ENCODE data around the gene TPM4. TPM values are rescaled to one million over a fixed set of nuclear protein-coding genes. Genes with fewer than 3 reads are reported as not detected.

The TPM4 gene
- total and polyA plus RNA-seq, 7 experiments from 2014 or later = 28.2 to 435 (median 66.8) TPM

- ATAC-seq (peak; percentile 34), DNase-seq (no peak)
- Mint-ChIP-seq H3K4me1 (peaks cover 13 to 48% (median 17%) of the 10 kb centered on the region in 7 donors), H3K36me3 (peaks cover 0 to 20% (median 4%) of the 10 kb centered on the region in 5 donors), H3K4me3 (peak overlapping the region in 2 of 10 donors; percentile 2 to 22), H3K27ac (peak overlapping the region in 6 of 9 donors; percentile 37 to 70 (median 57)), H3K27me3 (no peaks in the 10 kb centered on the region), H3K9me3 (peaks cover 0 to 4% (median 0%) of the 10 kb centered on the region in 11 donors)
- ChIA-PET CTCF (no interaction called here), POLR2A (interaction anchor here (1.3 kb wide), 1 partner anchor 24 kb away, joined by 5 read pairs; no protein-coding TSS in a partner anchor)
- H3K4me3 ChIP-seq (ENCODE audit: low read length) = no peak overlapping the region
- no peaks in the 10 kb centered on the region for H3K9me3 ChIP-seq (ENCODE audit: control insufficient read depth in 2 of 3, low read length in 3 of 3)
- H3K27ac ChIP-seq (ENCODE audit: low read depth, low read length) = no peak overlapping the region
- peaks cover 12 to 30% of the 10 kb centered on the region in 2 donors for H3K4me1 ChIP-seq (ENCODE audit: control insufficient read depth in 2 of 2, insufficient read depth in 2 of 2, low read length in 2 of 2)
- H3K36me3 ChIP-seq (ENCODE audit: control insufficient read depth in 2 of 3, insufficient read depth in 3 of 3, low read length in 3 of 3) = no peaks in the 10 kb centered on the region
- intact Hi-C loops (cut with micrococcal nuclease) = no loop called here
- no peaks in the 10 kb centered on the region for H3K27me3 ChIP-seq (ENCODE audit: control insufficient read depth in 2 of 2, insufficient read depth in 2 of 2, low read length in 2 of 2)
Observed at GRCh38 chr19:16139752-16140151, 63.5 kb downstream of the TPM4 start.

- peak overlapping the region in 3 of 10 donors; percentile 21 to 56 (median 30) for H3K4me3 Mint-ChIP-seq
- Histone ChIP-seq H3K4me3 (ENCODE audit: low read length) (no peak overlapping the region), H3K36me3 (ENCODE audit: control insufficient read depth in 2 of 3, insufficient read depth in 3 of 3, low read length in 3 of 3) (no peaks in the 10 kb centered on the region), H3K27ac (ENCODE audit: low read depth, low read length) (no peak overlapping the region), H3K9me3 (ENCODE audit: control insufficient read depth in 2 of 3, low read length in 3 of 3) (no peaks in the 10 kb centered on the region), H3K27me3 (ENCODE audit: control insufficient read depth in 2 of 2, insufficient read depth in 2 of 2, low read length in 2 of 2) (no peaks in the 10 kb centered on the region), H3K4me1 (ENCODE audit: control insufficient read depth in 2 of 2, insufficient read depth in 2 of 2, low read length in 2 of 2) (peaks cover 12 to 30% of the 10 kb centered on the region in 2 donors)
- CTCF ChIA-PET = no interaction called here
- POLR2A ChIA-PET = no interaction called here
- peaks cover 0 to 2% (median 0%) of the 10 kb centered on the region in 11 donors for H3K9me3 Mint-ChIP-seq
- H3K4me1 Mint-ChIP-seq = peaks cover 19 to 51% (median 26%) of the 10 kb centered on the region in 7 donors
- ATAC-seq (peak; percentile 24), DNase-seq (no peak)
- no peaks in the 10 kb centered on the region for H3K27me3 Mint-ChIP-seq
- peaks cover 0 to 17% (median 0%) of the 10 kb centered on the region in 5 donors for H3K36me3 Mint-ChIP-seq
- intact Hi-C loops (cut with micrococcal nuclease) = no loop called here
- peak overlapping the region in 3 of 9 donors; percentile 46 to 80 (median 57) for H3K27ac Mint-ChIP-seq
Observed at GRCh38 chr19:16141043-16141442, 64.7 kb downstream of the TPM4 start.

GRCh38 chr19:16142032-16142580 is 65.8 kb downstream of the TPM4 start:
- Mint-ChIP-seq H3K36me3 (peaks cover 0 to 21% (median 0%) of the 10 kb centered on the region in 5 donors), H3K27me3 (no peaks in the 10 kb centered on the region), H3K9me3 (peaks cover 0 to 2% (median 0%) of the 10 kb centered on the region in 11 donors), H3K4me1 (peaks cover 25 to 54% (median 31%) of the 10 kb centered on the region in 7 donors), H3K4me3 (peak overlapping the region in 5 of 10 donors; percentile 14 to 53 (median 28)), H3K27ac (peak overlapping the region in 5 of 9 donors; percentile 36 to 82 (median 50))
- no peak for ATAC-seq
- intact Hi-C loops (cut with micrococcal nuclease) = loop anchor here in 1 of 2 donors (2.0 kb wide), 3 partner anchors 23 to 63 kb away; partner anchors contain the start of gene RAB8A
- Histone ChIP-seq H3K9me3 (ENCODE audit: control insufficient read depth in 2 of 3, low read length in 3 of 3) (no peaks in the 10 kb centered on the region), H3K4me1 (ENCODE audit: control insufficient read depth in 2 of 2, insufficient read depth in 2 of 2, low read length in 2 of 2) (peaks cover 12 to 26% of the 10 kb centered on the region in 2 donors), H3K4me3 (ENCODE audit: low read length) (no peak overlapping the region), H3K36me3 (ENCODE audit: control insufficient read depth in 2 of 3, insufficient read depth in 3 of 3, low read length in 3 of 3) (no peaks in the 10 kb centered on the region), H3K27me3 (ENCODE audit: control insufficient read depth in 2 of 2, insufficient read depth in 2 of 2, low read length in 2 of 2) (no peaks in the 10 kb centered on the region), H3K27ac (ENCODE audit: low read depth, low read length) (no peak overlapping the region)
- CTCF ChIA-PET = interaction anchor here (1.1 kb wide), 1 partner anchor 81 kb away, joined by 3 read pairs; no protein-coding TSS in a partner anchor
- DNase-seq = no peak
- POLR2A ChIA-PET = no interaction called here

GRCh38 chr19:16143399-16144215 is 67.3 kb downstream of the TPM4 start, which contains the start of gene HSH2D:
HSH2D (plus strand) TSS chr19:16143685; CDS start chr19:16148751, 5,066 bp downstream.
- Mint-ChIP-seq H3K27ac (peak within 1 kb of the TSS; percentile 92 to 100 (median 96)), H3K9me3 (peaks cover 0 to 2% (median 0%) of the 10 kb centered on the region in 11 donors), H3K4me1 (peaks cover 25 to 57% (median 31%) of the 10 kb centered on the region in 7 donors), H3K4me3 (peak within 1 kb of the TSS; percentile 88 to 100 (median 95)), H3K36me3 (peaks cover 0 to 18% (median 0%) of the 10 kb centered on the region in 5 donors), H3K27me3 (no peaks in the 10 kb centered on the region)
- H3K4me3 ChIP-seq (ENCODE audit: low read length) = peak within 1 kb of the TSS; percentile 95
- no peaks in the 10 kb centered on the region for H3K27me3 ChIP-seq (ENCODE audit: control insufficient read depth in 2 of 2, insufficient read depth in 2 of 2, low read length in 2 of 2)
- peak; percentile 94 for ATAC-seq
- CTCF ChIA-PET = interaction anchor here (1.1 to 1.3 kb wide), 4 partner anchors 33 to 102 kb away, joined by 3 to 5 read pairs (median 3); no protein-coding TSS in a partner anchor
- H3K9me3 ChIP-seq (ENCODE audit: control insufficient read depth in 2 of 3, low read length in 3 of 3) = no peaks in the 10 kb centered on the region
- peaks cover 12 to 26% of the 10 kb centered on the region in 2 donors for H3K4me1 ChIP-seq (ENCODE audit: control insufficient read depth in 2 of 2, insufficient read depth in 2 of 2, low read length in 2 of 2)
- peaks cover 0 to 4% (median 0%) of the 10 kb centered on the region in 3 experiments for H3K36me3 ChIP-seq (ENCODE audit: control insufficient read depth in 2 of 3, insufficient read depth in 3 of 3, low read length in 3 of 3)
- intact Hi-C loops (cut with micrococcal nuclease) = loop anchor here (1.0 to 2.0 kb wide), 5 partner anchors 25 to 65 kb away; partner anchors contain the start of genes RAB8A (in 2 of the 2) and FAM32A (in 1 of the 2)
- peak within 1 kb of the TSS; percentile 94 for H3K27ac ChIP-seq (ENCODE audit: low read depth, low read length)
- peak; percentile 57 to 83 (median 81) for DNase-seq
- POLR2A ChIA-PET = interaction anchor here (0.5 to 1.7 kb wide), 13 partner anchors 14 to 907 kb away, joined by 3 to 7 read pairs (median 4); partner anchors contain the start of genes RAB8A and TPM4

GRCh38 chr19:16144216-16144581 is 67.9 kb downstream of the TPM4 start:
- ATAC-seq (no peak), DNase-seq (no peak)
- Histone ChIP-seq H3K27me3 (ENCODE audit: control insufficient read depth in 2 of 2, insufficient read depth in 2 of 2, low read length in 2 of 2) (no peaks in the 10 kb centered on the region), H3K4me1 (ENCODE audit: control insufficient read depth in 2 of 2, insufficient read depth in 2 of 2, low read length in 2 of 2) (peaks cover 12 to 26% of the 10 kb centered on the region in 2 donors), H3K9me3 (ENCODE audit: control insufficient read depth in 2 of 3, low read length in 3 of 3) (no peaks in the 10 kb centered on the region), H3K27ac (ENCODE audit: low read depth, low read length) (peak overlapping the region; percentile 94), H3K4me3 (ENCODE audit: low read length) (peak overlapping the region; percentile 95), H3K36me3 (ENCODE audit: control insufficient read depth in 2 of 3, insufficient read depth in 3 of 3, low read length in 3 of 3) (peaks cover 0 to 10% (median 0%) of the 10 kb centered on the region in 3 experiments)
- H3K4me1 Mint-ChIP-seq = peaks cover 25 to 61% (median 31%) of the 10 kb centered on the region in 7 donors
- intact Hi-C loops (cut with micrococcal nuclease) = no loop called here
- peaks cover 0 to 20% (median 0%) of the 10 kb centered on the region in 5 donors for H3K36me3 Mint-ChIP-seq
- peaks cover 0 to 2% (median 0%) of the 10 kb centered on the region in 11 donors for H3K9me3 Mint-ChIP-seq
- no peaks in the 10 kb centered on the region for H3K27me3 Mint-ChIP-seq
- ChIA-PET CTCF (interaction anchor here (0.6 to 1.3 kb wide), 5 partner anchors 10 to 102 kb away, joined by 3 to 5 read pairs (median 3); no protein-coding TSS in a partner anchor), POLR2A (interaction anchor here (0.5 to 1.7 kb wide), 10 partner anchors 13 to 765 kb away, joined by 3 to 7 read pairs (median 5); partner anchors contain the start of gene RAB8A)
- H3K4me3 Mint-ChIP-seq = peak overlapping the region; percentile 88 to 100 (median 95)
- H3K27ac Mint-ChIP-seq = peak overlapping the region; percentile 92 to 100 (median 96)

GRCh38 chr19:16146112-16146511 is 69.8 kb downstream of the TPM4 start:
- H3K27ac ChIP-seq (ENCODE audit: low read depth, low read length) = no peak overlapping the region

More at GRCh38 chr19:16146112-16146511, 69.8 kb downstream of the TPM4 start:
- no peaks in the 10 kb centered on the region for H3K27me3 ChIP-seq (ENCODE audit: control insufficient read depth in 2 of 2, insufficient read depth in 2 of 2, low read length in 2 of 2)
- H3K27ac Mint-ChIP-seq = peak overlapping the region in 6 of 9 donors; percentile 12 to 100 (median 80)
- H3K36me3 ChIP-seq (ENCODE audit: control insufficient read depth in 2 of 3, insufficient read depth in 3 of 3, low read length in 3 of 3) = peaks cover 0 to 26% (median 0%) of the 10 kb centered on the region in 3 experiments
- H3K36me3 Mint-ChIP-seq = peaks cover 0 to 24% (median 0%) of the 10 kb centered on the region in 5 donors
- ChIA-PET CTCF (no interaction called here), POLR2A (interaction anchor here (0.6 kb wide), 1 partner anchor 479 kb away, joined by 3 read pairs; no protein-coding TSS in a partner anchor)
- H3K4me3 Mint-ChIP-seq = peak overlapping the region in 9 of 10 donors; percentile 23 to 100 (median 34)
- peaks cover 12 to 15% of the 10 kb centered on the region in 2 donors for H3K4me1 ChIP-seq (ENCODE audit: control insufficient read depth in 2 of 2, insufficient read depth in 2 of 2, low read length in 2 of 2)
- DNase-seq (no peak), ATAC-seq (no peak)
- no peaks in the 10 kb centered on the region for H3K9me3 ChIP-seq (ENCODE audit: control insufficient read depth in 2 of 3, low read length in 3 of 3)
- H3K4me1 Mint-ChIP-seq = peaks cover 24 to 56% (median 31%) of the 10 kb centered on the region in 7 donors
- intact Hi-C loops (cut with micrococcal nuclease) = no loop called here
- H3K27me3 Mint-ChIP-seq = no peaks in the 10 kb centered on the region
- H3K4me3 ChIP-seq (ENCODE audit: low read length) = no peak overlapping the region
- peaks cover 0 to 2% (median 0%) of the 10 kb centered on the region in 11 donors for H3K9me3 Mint-ChIP-seq

All from naive thymus-derived CD4-positive, alpha-beta T cell (primary cell).